B cell (primary cell): ENCODE measurements around the gene PFDN1. TPM values are rescaled to one million over a fixed set of nuclear protein-coding genes. Genes with fewer than 3 reads are reported as not detected.

Experiments used
- ATAC-seq: fragments of 200-7000 bp; cut with Tn5 transposase; one replicate; pipeline ENCODE4 v1.10.0; 2021; ENCODE audit warnings: low read depth, mild to moderate bottlenecking, moderate number of reproducible peaks, moderate library complexity
- CTCF ChIA-PET: fragments of 350-600 bp; sonication (Branson Sonifier 250); formaldehyde crosslinking; loops from one replicate; lab custom pipeline; 2021; ENCODE audit warnings: antibody characterized with exemption, inconsistent platforms; lab: Charles Lee
- POLR2A ChIA-PET: fragments of 350-600 bp; sonication (Branson Sonifier 250); formaldehyde crosslinking; loops from one replicate; lab custom pipeline; 2021; ENCODE audit warnings: antibody characterized with exemption; lab: Charles Lee
- DNase-seq: peaks from one replicate; pipeline ENCODE4 v3.0.0; 2013
- H2AFZ ChIP-seq: 2 replicates; pipeline ENCODE4 v1.6.1; 2012; ENCODE audit warnings: mild to moderate bottlenecking, low read depth, low read length; ENCODE audit not compliant: insufficient read depth, poor library complexity, severe bottlenecking
- H3K27ac ChIP-seq, 2 donors: 1 replicate in 1 of 2; 2 replicates in 1 of 2; pipeline ENCODE4 v1.5.1; 2012 to 2013; ENCODE audit warnings: low read length in 2 of 2, mild to moderate bottlenecking in 2 of 2, moderate library complexity in 1 of 2
- H3K27me3 ChIP-seq, 4 experiments: fragments of 200-600 bp in 1 of 4; sonication (generic) in 1 of 4; replicated peaks in 1 of 4; 1 replicate in 2 of 4; 2 replicates in 2 of 4; pipeline versions ENCODE4 v1.6.1 to v1.7.0; 2013 to 2016; ENCODE audit warnings: low read length in 3 of 4, mild to moderate bottlenecking in 2 of 4, mixed read lengths in 1 of 4, moderate library complexity in 1 of 4; ENCODE audit not compliant: insufficient read depth in 4 of 4, control insufficient read depth in 3 of 4; ENCODE audit errors: control extremely low read depth in 1 of 4
- H3K36me3 ChIP-seq, 2 experiments: replicated peaks in 1 of 2; 1 replicate in 1 of 2; 2 replicates in 1 of 2; pipeline versions ENCODE4 v1.6.1 to v1.7.1; 2013; ENCODE audit warnings: low read length in 1 of 2; ENCODE audit not compliant: insufficient read depth in 2 of 2, control insufficient read depth in 1 of 2; ENCODE audit errors: control extremely low read depth in 1 of 2, extremely low read depth in 1 of 2
- H3K4me1 ChIP-seq, 2 donors: fragments of 200-600 bp in 1 of 2; sonication (generic) in 1 of 2; 1 replicate in 1 of 2; 2 replicates in 1 of 2; pipeline versions ENCODE4 v1.5.1 to v1.6.1; 2013 to 2017; ENCODE audit warnings: low read length in 2 of 2; ENCODE audit not compliant: control insufficient read depth in 2 of 2, insufficient read depth in 2 of 2
- H3K4me2 ChIP-seq: replicated peaks from 2 replicates; pipeline ENCODE3; 2012; ENCODE audit warnings: mild to moderate bottlenecking, low read depth, low read length; ENCODE audit not compliant: poor library complexity, severe bottlenecking
- H3K4me3 ChIP-seq, 5 experiments: fragments of 200-600 bp in 1 of 5; sonication (generic) in 1 of 5; 1 replicate in 3 of 5; 2 replicates in 2 of 5; pipeline versions ENCODE4 v1.5.1 to v1.7.0; 2011 to 2016; ENCODE audit warnings: low read length in 4 of 5, mild to moderate bottlenecking in 4 of 5, low read depth in 2 of 5, control low read depth in 1 of 5, moderate library complexity in 1 of 5; ENCODE audit not compliant: insufficient read depth in 1 of 5; ENCODE audit errors: control extremely low read depth in 1 of 5, extremely low read depth in 1 of 5
- H3K79me2 ChIP-seq: fragments of 200-600 bp; sonication (generic); one replicate; pipeline ENCODE4 v1.6.0; 2016; ENCODE audit warnings: low read length; ENCODE audit not compliant: control insufficient read depth, insufficient read depth
- H3K9ac ChIP-seq: fragments of 200-600 bp; sonication (generic); 2 replicates; pipeline ENCODE4 v1.6.1; 2017; ENCODE audit warnings: mild to moderate bottlenecking, low read length, moderate library complexity
- H3K9me3 ChIP-seq, 3 donors: one replicate each; pipeline versions ENCODE4 v1.6.1 to v1.7.1; 2013; ENCODE audit warnings: low read length in 2 of 3; ENCODE audit not compliant: control insufficient read depth in 2 of 3, insufficient read depth in 1 of 3; ENCODE audit errors: control extremely low read depth in 1 of 3
- H4K20me1 ChIP-seq: 2 replicates; pipeline ENCODE4 v1.6.0; 2012; ENCODE audit warnings: mild to moderate bottlenecking, low read length; ENCODE audit not compliant: insufficient read depth, control insufficient read depth, poor library complexity, severe bottlenecking
- H3K27ac Mint-ChIP-seq: one replicate; pipeline ENCODE4 v1.8.0; 2021; ENCODE audit warnings: mixed read lengths
- H3K27me3 Mint-ChIP-seq: one replicate; pipeline ENCODE4 v1.8.0; 2021; ENCODE audit warnings: mixed read lengths
- H3K4me1 Mint-ChIP-seq: one replicate; pipeline ENCODE4 v1.8.0; 2021; ENCODE audit warnings: mixed read lengths
- H3K4me3 Mint-ChIP-seq: one replicate; pipeline ENCODE4 v1.8.0; 2021; ENCODE audit warnings: mixed read lengths
- H3K9me3 Mint-ChIP-seq: one replicate; pipeline ENCODE4 v1.8.0; 2022; ENCODE audit warnings: mixed read lengths; ENCODE audit not compliant: insufficient read depth
- CTCF ChIP-seq: fragments of 200-600 bp; IDR thresholded peaks from one replicate; pipeline ENCODE4 v1.8.0; 2022; ENCODE audit warnings: antibody characterized with exemption, mild to moderate bottlenecking
- EZH2 ChIP-seq: IDR thresholded peaks from 2 replicates; pipeline ENCODE4 v1.6.1; 2012; ENCODE audit warnings: borderline replicate concordance, low read depth, mild to moderate bottlenecking, moderate library complexity, low read length; ENCODE audit not compliant: insufficient read depth, poor library complexity, severe bottlenecking
- WGBS: methylation state at CpG from one replicate; pipeline ENCODE4 v1.1.5; 2013; ENCODE audit warnings: missing lambda C conversion rate; ENCODE audit not compliant: insufficient coverage; 5-methylcytosine and 5-hydroxymethylcytosine counted together
- intact Hi-C: fragments of 100-400 bp; cut with micrococcal nuclease; formaldehyde crosslinking; loops from one replicate; pipeline ENCODE4 v1.10.0; 2022
- polyA plus RNA-seq: library from polyadenylated mRNA; depleted of rRNA; stranded (reverse); fragments of >200 nt; gene quantifications from 2 replicates; pipeline ENCODE4 v1.2.3, GENCODE V29; 2012
- total RNA-seq, 2 donors: library from RNA; stranded (reverse); fragments of 120-200 nt in 1 of 2; gene quantifications; 1 replicate in 1 of 2; 2 replicates in 1 of 2; pipeline versions ENCODE4 v1.2.3 to v1.2.4, GENCODE V29; 2013 to 2022

The PFDN1 gene
- total and polyA plus RNA-seq, 2 donors (not counting 1 experiment from before 2014, with no cell fraction given): 30.3 to 31.2 TPM

GRCh38 chr5:140341591-140341990 lies 38.7 kb upstream of the PFDN1 start:
- ChIA-PET CTCF (interaction anchor here (1.0 to 18.0 kb wide), 2 partner anchors 10 to 96 kb away, joined by 4 to 594 read pairs; no protein-coding TSS in a partner anchor), POLR2A (no interaction called here)
- no peak overlapping the region for H3K27ac Mint-ChIP-seq
- Histone ChIP-seq H3K4me3 (no peak overlapping the region), H3K9ac (no peak overlapping the region), H3K27ac (no peak overlapping the region), H4K20me1 (no peaks in the 10 kb centered on the region), H3K79me2 (no peaks in the 10 kb centered on the region), H3K9me3 (peaks cover 0 to 3% (median 0%) of the 10 kb centered on the region in 3 donors), H3K4me2 (peak overlapping the region; percentile 52), H3K4me1 (peaks cover 26 to 40% of the 10 kb centered on the region in 2 donors), H3K27me3 (peaks cover 0 to 3% (median 0%) of the 10 kb centered on the region in 4 experiments), H3K36me3 (no peaks in the 10 kb centered on the region), H2AFZ (peak overlapping the region; percentile 52)
- ATAC-seq (no peak), DNase-seq (no peak)
- H3K4me1 Mint-ChIP-seq: peaks cover 34% of the 10 kb centered on the region
- TF ChIP-seq CTCF (no peak), EZH2 (no peak)
- H3K9me3 Mint-ChIP-seq: no peaks in the 10 kb centered on the region
- intact Hi-C loops: no loop called here
- WGBS: 100% methylated on average over 2 of the region's 5 CpGs
- no peaks in the 10 kb centered on the region for H3K27me3 Mint-ChIP-seq
- H3K4me3 Mint-ChIP-seq: no peak overlapping the region

- no peak overlapping the region for H3K4me3 ChIP-seq
- intact Hi-C loops: no loop called here
- no peaks in the 10 kb centered on the region for H3K79me2 ChIP-seq
- no peaks in the 10 kb centered on the region for H3K27me3 Mint-ChIP-seq
- no peaks in the 10 kb centered on the region for H4K20me1 ChIP-seq
- peaks cover 26 to 34% of the 10 kb centered on the region in 2 donors for H3K4me1 ChIP-seq
- no peak overlapping the region for H3K27ac Mint-ChIP-seq
- H3K9me3 ChIP-seq: peaks cover 0 to 3% (median 0%) of the 10 kb centered on the region in 3 donors
- no peak for ATAC-seq
- H3K4me1 Mint-ChIP-seq: peaks cover 32% of the 10 kb centered on the region
- no peaks in the 10 kb centered on the region for H3K36me3 ChIP-seq
- no peak overlapping the region for H3K4me2 ChIP-seq
- CTCF ChIA-PET: interaction anchor here (0.7 to 18.0 kb wide), 5 partner anchors 11 to 1539 kb away, joined by 3 to 594 read pairs (median 3); no protein-coding TSS in a partner anchor
- H3K9me3 Mint-ChIP-seq: no peaks in the 10 kb centered on the region
- TF ChIP-seq CTCF (no peak), EZH2 (no peak)
- POLR2A ChIA-PET: no interaction called here
- H3K27me3 ChIP-seq: no peaks in the 10 kb centered on the region
- H2AFZ ChIP-seq: no peak overlapping the region
- no peak overlapping the region for H3K27ac ChIP-seq
- DNase-seq: no peak
- no peak overlapping the region for H3K9ac ChIP-seq
- H3K4me3 Mint-ChIP-seq: no peak overlapping the region
These were observed 37.8 kb upstream of the PFDN1 start for GRCh38 chr5:140340605-140341121.
